ENCODE measurements around the gene MOB1B. TPM values are rescaled to one million over a fixed set of nuclear protein-coding genes. Genes with fewer than 3 reads are reported as not detected.

Gene MOB1B
- total and polyA plus RNA-seq, 10 of the 15 experiments (the other 5 are each of a cell fraction or from before 2014, with no cell fraction given): 1.9 to 11.4 (median 6.1) TPM

- H3K4me2 ChIP-seq (ENCODE audit: control insufficient read depth, insufficient read depth): no peak overlapping the region
- 100% methylated on average over 1 of the region's 3 CpGs for WGBS (ENCODE audit: insufficient coverage, insufficient replicate concordance, low lambda C conversion rate, missing lambda C conversion rate)
- no peaks in the 10 kb centered on the region for H4K20me1 ChIP-seq (ENCODE audit: control insufficient read depth, insufficient read depth)
- ChIA-PET RAD21 (ENCODE audit: unreplicated experiment) (interaction anchor here (0.5 kb wide), 1 partner anchor 258 kb away, joined by 3 read pairs; no protein-coding TSS in a partner anchor), SMC1A (ENCODE audit: uncharacterized antibody, unreplicated experiment) (interaction anchor here (1.0 to 1.7 kb wide), 3 partner anchors 10 to 99 kb away, joined by 3 to 7 read pairs (median 4); no protein-coding TSS in a partner anchor), POLR2A (interaction anchor here (0.5 to 0.8 kb wide), 2 partner anchors 12 to 958 kb away, joined by 3 read pairs; no protein-coding TSS in a partner anchor), CTCF (interaction anchor here (0.6 to 0.9 kb wide), 2 partner anchors 14 to 33 kb away, joined by 3 read pairs; no protein-coding TSS in a partner anchor)
- FAIRE-seq (no peak), ATAC-seq (no peak), DNase-seq (ENCODE audit: low read depth, low spot score) (no peak)
- no TSS peak for BruUV-seq (replicated peaks)
- no peak overlapping the region for H3K27ac ChIP-seq (ENCODE audit: control insufficient read depth, insufficient read depth)
- H3K4me1 ChIP-seq (ENCODE audit: control insufficient read depth, insufficient read depth, low read length): peaks cover 4% of the 10 kb centered on the region; the same call in 1 of the 2 replicates
- no peak overlapping the region for H3K4me3 ChIP-seq
- no peaks in the 10 kb centered on the region for H3K36me3 ChIP-seq (ENCODE audit: control insufficient read depth in 2 of 2, insufficient read depth in 2 of 2, low read length in 1 of 2)
- no peaks in the 10 kb centered on the region for H3K79me2 ChIP-seq (ENCODE audit: control insufficient read depth, insufficient read depth, low read length)
- intact Hi-C loops (cut with micrococcal nuclease; ENCODE audit: unreplicated experiment): no loop called here
- H3K27me3 ChIP-seq (replicated peaks in 1 of 2; ENCODE audit: control insufficient read depth in 2 of 2, insufficient read depth in 2 of 2, low read length in 1 of 2): no peaks in the 10 kb centered on the region
- H3K9me3 ChIP-seq (replicated peaks; ENCODE audit: control insufficient read depth, insufficient read depth, low read length): peaks cover under 1% of the 10 kb centered on the region; the same call in 1 of the 3 replicates
- no peak overlapping the region for H3K9ac ChIP-seq (ENCODE audit: control insufficient read depth, insufficient read depth, low read length)
- H2AFZ ChIP-seq (ENCODE audit: control insufficient read depth, low read depth, low read length): no peak overlapping the region
- in situ Hi-C loops (cut with MboI): no loop called here
- no peak for TF ChIP-seq RELA (IDR thresholded peaks at IDR 0.05; ENCODE audit: borderline replicate concordance, partially characterized antibody)
- TF ChIP-seq POLR2AphosphoS2 (IDR thresholded peaks at IDR 0.05; ENCODE audit: low read depth, low read length): no peak
- no peak for TF ChIP-seq SPI1 (IDR thresholded peaks at IDR 0.05; ENCODE audit: borderline replicate concordance, insufficient read depth, low read depth, low read length)
- TF ChIP-seq CEBPZ (IDR thresholded peaks at IDR 0.05; ENCODE audit: low read depth, low read length): no peak
- no peak for TF ChIP-seq SP1 (IDR thresholded peaks at IDR 0.05; ENCODE audit: low read depth, low read length)
- no peak for TF ChIP-seq ATF7 (IDR thresholded peaks at IDR 0.05; ENCODE audit: low read depth)
- no peak for TF ChIP-seq PKNOX1 (IDR thresholded peaks at IDR 0.05)
- TF ChIP-seq, protein P1, sequence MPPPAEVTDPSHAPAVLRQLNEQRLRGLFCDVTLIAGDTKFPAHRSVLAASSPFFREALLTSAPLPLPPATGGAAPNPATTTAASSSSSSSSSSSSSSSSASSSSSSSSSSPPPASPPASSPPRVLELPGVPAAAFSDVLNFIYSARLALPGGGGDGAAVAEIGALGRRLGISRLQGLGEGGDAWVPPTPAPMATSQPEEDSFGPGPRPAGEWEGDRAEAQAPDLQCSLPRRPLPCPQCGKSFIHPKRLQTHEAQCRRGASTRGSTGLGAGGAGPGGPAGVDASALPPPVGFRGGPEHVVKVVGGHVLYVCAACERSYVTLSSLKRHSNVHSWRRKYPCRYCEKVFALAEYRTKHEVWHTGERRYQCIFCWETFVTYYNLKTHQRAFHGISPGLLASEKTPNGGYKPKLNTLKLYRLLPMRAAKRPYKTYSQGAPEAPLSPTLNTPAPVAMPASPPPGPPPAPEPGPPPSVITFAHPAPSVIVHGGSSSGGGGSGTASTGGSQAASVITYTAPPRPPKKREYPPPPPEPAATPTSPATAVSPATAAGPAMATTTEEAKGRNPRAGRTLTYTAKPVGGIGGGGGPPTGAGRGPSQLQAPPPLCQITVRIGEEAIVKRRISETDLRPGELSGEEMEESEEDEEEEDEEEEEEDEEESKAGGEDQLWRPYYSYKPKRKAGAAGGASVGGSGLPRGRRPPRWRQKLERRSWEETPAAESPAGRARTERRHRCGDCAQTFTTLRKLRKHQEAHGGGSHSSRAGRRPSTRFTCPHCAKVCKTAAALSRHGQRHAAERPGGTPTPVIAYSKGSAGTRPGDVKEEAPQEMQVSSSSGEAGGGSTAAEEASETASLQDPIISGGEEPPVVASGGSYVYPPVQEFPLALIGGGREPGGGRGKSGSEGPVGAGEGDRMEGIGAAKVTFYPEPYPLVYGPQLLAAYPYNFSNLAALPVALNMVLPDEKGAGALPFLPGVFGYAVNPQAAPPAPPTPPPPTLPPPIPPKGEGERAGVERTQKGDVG (CRISPR knock-in tag; IDR thresholded peaks at IDR 0.05): no peak
- no peak for TF ChIP-seq PRDM15 (CRISPR knock-in tag; IDR thresholded peaks at IDR 0.05)
- no peak for TF ChIP-seq FOXM1 (IDR thresholded peaks at IDR 0.05; ENCODE audit: low read depth, low read length)
- no peak for TF ChIP-seq LARP7 (IDR thresholded peaks at IDR 0.05)
- no peak for TF ChIP-seq SREBF2 (IDR thresholded peaks at IDR 0.05; ENCODE audit: low read length)
These were observed 35.9 kb downstream of the MOB1B start for GRCh38 chr4:70938086-70938485.
